C4-2B (cell line): ENCODE measurements around the gene PCDH9.

Experiments
- ZFX ChIP-seq: fragments of 450-650 bp; IDR thresholded peaks from 2 replicates; pipeline ENCODE4 v1.6.1; 2017
- TF ChIP-seq, protein P1 (sequence below): fragments of 450-650 bp; conservative IDR thresholded peaks from 2 replicates; pipeline ENCODE4 v1.5.1; 2017; ENCODE audit warnings: mild to moderate bottlenecking

DNA sequence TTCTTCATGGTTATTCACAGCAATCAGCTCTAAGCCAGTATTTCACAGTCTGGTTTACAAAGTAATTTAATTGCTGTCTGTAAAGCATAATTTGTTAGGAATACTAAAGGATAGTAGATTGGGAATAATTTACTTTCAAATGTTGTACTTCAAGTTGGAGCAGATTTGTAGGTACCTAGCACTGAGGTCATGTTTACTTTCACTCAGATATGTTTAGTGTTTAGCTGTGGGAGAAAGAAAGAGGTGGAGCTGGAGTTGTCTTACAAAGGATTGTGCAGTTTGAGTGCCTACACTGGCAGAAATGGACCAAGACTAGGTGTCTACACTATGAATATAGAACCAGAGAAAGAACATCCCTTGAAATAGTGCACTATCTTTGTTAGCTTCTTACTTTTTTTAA, 464.6 kb downstream of the PCDH9 start:
- TF ChIP-seq, protein P1, sequence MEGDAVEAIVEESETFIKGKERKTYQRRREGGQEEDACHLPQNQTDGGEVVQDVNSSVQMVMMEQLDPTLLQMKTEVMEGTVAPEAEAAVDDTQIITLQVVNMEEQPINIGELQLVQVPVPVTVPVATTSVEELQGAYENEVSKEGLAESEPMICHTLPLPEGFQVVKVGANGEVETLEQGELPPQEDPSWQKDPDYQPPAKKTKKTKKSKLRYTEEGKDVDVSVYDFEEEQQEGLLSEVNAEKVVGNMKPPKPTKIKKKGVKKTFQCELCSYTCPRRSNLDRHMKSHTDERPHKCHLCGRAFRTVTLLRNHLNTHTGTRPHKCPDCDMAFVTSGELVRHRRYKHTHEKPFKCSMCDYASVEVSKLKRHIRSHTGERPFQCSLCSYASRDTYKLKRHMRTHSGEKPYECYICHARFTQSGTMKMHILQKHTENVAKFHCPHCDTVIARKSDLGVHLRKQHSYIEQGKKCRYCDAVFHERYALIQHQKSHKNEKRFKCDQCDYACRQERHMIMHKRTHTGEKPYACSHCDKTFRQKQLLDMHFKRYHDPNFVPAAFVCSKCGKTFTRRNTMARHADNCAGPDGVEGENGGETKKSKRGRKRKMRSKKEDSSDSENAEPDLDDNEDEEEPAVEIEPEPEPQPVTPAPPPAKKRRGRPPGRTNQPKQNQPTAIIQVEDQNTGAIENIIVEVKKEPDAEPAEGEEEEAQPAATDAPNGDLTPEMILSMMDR, result no peak
- TF ChIP-seq ZFX, result no peak
